GM13976 (cell line): Measurements from ENCODE around the gene SEMA5A.

Experiments used
- DNase-seq: peaks from one replicate; pipeline ENCODE4 v3.0.0; 2012; ENCODE audit warnings: low spot score
- CTCF ChIP-seq: IDR thresholded peaks from 2 replicates; pipeline ENCODE4 v1.5.1; 2012; ENCODE audit warnings: borderline replicate concordance, mild to moderate bottlenecking; ENCODE audit not compliant: insufficient read depth; ENCODE audit errors: extremely low read depth, missing control alignments, control extremely low read depth
- in situ Hi-C: fragments of 300-500 bp; cut with MboI; formaldehyde crosslinking; loops from one replicate; pipeline ENCODE4 v1.12.0; 2022; ENCODE audit warnings: low sequenced_read_pairs, mixed read lengths, inconsistent platforms; ENCODE audit not compliant: unreplicated experiment

SEMA5A gene

GRCh38 chr5:9329125-9329524 lies 216.8 kb downstream of the SEMA5A start:
- in situ Hi-C loops = no loop called here
- DNase-seq = no peak
- TF ChIP-seq CTCF = no peak

- in situ Hi-C loops = no loop called here
- no peak for TF ChIP-seq CTCF
- DNase-seq = no peak
Measured at GRCh38 chr5:9325549-9325948, 220.3 kb downstream of the SEMA5A start.

GRCh38 chr5:9324348-9325077 lies 221.4 kb downstream of the SEMA5A start:
- no peak for DNase-seq
- in situ Hi-C loops = no loop called here
- TF ChIP-seq CTCF = no peak

GRCh38 chr5:9320652-9321051 lies 225.2 kb downstream of the SEMA5A start:
- no peak for DNase-seq
- in situ Hi-C loops = no loop called here
- TF ChIP-seq CTCF = no peak

- no peak for DNase-seq
- TF ChIP-seq CTCF = no peak
- in situ Hi-C loops = no loop called here
Measured at GRCh38 chr5:9318031-9318430, 227.8 kb downstream of the SEMA5A start.

- DNase-seq = no peak
- TF ChIP-seq CTCF = no peak
- in situ Hi-C loops = no loop called here
Measured at GRCh38 chr5:9316733-9317132, 229.1 kb downstream of the SEMA5A start.
